DMS53 treated with DMSO at 0.1 percent for 48 hours (cell line): ENCODE results near the gene ZNF606.
"Not testable (repeated sequence)": the region's sequence is repeated elsewhere in the genome, so short reads cannot be mapped to it uniquely, and the experiment has no call there.

Experiments used
- DNase-seq: peaks from one replicate; lab custom pipeline; 2025; ENCODE audit not compliant: unreplicated experiment; lab: John Stamatoyannopoulos, UW

The ZNF606 gene

DNA sequence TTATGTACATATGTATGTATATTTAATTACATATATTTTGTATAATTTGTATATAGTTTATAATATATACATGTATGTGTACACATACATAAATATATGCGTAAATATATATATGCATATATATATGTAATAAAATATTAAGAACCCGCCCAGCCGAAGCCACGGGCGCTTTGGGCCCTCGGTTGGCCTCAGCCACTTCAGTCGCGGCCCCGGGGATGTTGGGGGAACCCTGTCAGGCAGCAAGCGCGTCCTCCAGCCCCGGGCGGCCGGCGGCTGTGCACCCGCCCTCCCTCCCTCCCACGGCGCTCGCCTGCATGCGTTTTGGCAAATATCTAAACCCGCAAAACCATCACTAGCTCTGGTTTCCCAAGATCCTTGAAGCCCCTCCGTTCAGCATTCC is 7.9 kb upstream of the ZNF606 start:
- no peak for DNase-seq

DNA sequence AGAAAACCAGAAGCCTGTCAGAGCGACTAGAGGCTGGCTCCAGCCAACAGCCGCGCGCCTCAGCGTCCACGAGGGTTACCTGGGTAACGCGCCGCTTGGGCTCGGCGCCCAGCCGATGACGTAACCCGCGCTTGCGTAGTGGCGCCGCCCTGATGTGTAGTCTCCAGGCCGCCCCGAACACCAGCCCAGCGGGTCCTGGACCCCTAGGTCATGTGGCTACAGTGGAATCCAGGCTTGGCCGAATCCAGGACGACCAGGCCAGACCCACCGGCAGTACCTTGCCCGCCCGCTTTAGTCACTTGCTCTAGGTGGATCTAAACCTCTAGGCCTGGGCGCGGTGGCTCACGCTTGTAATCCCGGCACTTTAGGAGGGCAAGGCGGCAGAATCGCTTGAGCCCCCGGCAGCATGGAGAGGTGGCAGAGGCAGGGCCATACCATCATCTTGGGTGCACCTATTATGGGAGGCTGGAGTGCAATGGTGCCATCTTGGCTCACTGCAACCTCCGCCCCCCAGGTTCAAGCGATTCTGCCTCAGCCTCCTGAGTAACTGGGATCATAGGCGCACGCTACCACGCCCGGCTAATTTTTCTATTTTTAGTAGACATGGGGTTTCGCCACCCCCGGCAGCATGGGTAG is 7.2 kb upstream of the ZNF606 start:
- no peak for DNase-seq

DNA sequence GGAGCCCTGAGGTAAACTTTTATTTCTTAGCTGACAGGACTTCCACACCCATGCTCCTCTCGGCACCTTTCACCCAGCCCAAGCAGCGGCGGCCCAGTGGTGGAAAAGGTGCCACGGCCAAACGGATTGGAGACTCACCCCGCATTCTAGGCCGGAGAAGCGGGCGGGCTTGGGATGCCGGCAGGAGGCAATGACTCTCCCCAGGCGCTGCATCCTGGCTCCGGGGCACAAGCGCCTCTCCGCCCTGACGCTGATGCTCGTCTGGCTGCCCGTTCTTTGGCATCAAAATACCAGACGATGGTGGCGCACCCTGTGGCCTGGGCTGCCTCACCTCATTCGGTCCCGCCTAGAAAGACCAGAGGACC is 6.7 kb upstream of the ZNF606 start:
- no peak for DNase-seq

DNA sequence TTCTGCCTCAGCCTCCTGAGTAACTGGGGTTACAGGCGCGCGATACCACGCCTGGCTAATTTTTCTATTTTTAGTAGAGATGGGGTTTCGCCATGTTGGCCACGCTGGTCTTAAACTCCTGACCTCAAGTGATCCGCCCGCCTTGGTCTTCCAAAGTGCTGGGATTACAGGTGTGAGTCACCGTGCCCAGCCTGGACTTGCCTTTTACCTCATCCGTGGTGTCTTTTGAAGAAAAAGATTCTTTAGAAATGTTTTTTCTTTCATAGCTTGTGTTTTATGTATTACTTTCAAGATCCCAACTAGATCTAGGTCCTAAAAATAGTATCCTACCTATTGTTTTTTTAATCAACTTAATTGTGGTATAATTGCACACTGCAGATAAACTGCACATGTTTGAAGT is 6.3 kb upstream of the ZNF606 start:
- not testable (repeated sequence) for DNase-seq

DNA sequence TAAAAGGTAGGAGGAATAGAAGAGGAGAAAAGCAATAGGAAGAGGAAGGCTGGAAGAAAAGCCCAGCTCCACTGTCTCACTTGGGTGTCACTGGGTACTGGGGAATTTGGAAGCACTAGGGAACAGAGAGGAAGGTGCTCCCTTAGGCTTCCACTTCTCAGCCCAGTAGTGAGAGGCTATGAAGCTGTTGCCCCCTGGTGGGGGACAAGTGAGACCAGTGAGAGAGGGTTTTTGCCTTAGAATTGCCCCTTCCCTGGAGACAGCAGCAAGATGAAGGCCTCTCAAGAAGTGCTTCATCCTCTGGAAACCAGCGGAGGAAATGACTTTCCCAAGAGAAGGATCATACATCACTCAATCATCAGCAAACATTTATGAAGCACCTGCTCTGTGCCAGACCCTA is 4.7 kb upstream of the ZNF606 start:
- no peak for DNase-seq

DNA sequence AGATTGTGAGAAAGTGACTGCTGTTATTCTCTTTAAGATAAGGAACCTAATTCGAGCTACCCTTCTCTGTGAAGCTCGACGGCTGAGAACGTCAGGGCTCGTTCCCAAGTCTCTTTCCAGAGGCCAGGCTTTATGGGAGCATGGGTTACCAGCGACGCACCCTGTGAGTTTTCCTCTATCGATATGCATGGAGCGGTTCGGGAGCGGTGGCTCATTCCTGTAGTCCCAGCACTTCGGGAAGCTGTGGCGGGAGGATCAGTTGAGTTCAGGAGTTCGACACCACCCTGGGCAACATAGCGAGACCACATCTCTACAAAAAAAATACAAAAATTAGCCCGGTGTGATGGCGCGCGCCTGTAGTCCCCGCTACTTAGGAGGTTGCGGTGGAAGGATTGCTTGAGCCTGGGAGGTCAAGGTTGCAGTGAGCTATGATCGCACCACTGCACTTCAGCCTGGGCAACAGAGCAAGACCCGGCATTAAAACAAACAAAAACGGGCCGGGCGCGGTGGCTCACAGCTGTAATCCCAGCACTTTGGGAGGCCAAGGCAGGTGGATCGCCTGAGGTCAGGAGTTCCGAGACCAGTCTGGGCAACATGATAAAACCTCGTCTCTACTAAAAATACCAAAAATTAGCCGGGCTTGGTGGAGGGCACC is 681 bp upstream of the ZNF606 start:
- no peak for DNase-seq

DNA sequence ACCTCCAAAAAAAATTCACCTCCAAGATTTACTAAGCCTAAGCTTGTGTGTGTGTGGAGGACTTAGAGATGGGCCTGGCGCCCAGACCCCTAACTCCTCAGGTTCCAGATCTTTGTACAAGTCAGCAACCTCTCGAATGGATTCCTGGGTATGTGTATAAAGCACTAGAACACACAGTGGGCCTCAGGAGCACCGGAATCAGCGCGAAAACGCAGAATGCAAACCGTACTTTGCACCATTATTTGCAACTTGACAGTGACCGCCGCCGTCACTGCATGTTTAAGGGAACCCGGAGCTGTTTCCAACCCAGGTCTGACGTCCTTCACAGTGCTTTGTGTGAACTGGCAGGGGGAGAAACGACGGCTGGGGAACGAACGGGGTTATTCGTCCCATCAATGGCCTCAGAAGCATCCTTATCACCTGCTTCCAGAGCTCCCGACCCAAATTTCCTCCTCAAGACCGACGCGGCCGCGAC is 688 bp downstream of the ZNF606 start:
- DNase-seq: no peak

DNA sequence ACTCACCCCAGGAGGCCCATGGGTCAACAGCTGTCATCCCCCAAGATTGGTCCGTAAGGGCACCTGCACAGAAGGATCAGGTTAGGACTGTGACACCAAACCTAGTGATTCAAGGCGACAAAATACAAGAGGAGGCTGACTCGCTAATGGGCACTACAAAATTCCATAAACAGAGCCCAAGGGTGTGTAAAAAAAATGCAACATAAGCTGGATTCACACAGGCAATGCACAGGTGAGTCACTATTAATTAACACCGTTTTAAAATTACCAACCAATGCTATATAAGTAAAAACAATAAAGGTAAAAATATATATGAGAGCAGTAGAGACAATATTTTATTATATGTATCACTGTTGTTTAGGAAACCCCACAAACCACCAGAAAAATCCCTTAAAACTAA is 1.9 kb downstream of the ZNF606 start:
- no peak for DNase-seq

DNA sequence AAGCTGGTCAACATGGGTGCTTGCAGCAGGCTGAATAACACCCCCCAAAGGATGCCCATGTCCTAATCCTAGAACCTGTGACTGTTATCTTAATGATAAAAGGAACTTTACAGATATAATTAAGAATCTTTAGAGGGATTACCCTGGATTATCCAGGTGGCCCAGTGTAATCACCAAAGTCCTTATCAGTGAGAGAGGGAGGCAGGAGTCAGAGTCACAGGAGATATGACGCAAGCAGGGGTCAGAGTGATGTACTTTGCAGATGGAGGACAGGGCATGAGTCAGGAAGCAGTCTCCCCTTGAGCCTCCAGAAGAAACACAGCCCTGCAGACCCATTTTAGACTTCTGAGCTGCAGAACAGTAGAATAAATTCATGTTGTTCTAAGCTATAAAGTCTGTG is 9.8 kb downstream of the ZNF606 start:
- DNase-seq: no peak

DNA sequence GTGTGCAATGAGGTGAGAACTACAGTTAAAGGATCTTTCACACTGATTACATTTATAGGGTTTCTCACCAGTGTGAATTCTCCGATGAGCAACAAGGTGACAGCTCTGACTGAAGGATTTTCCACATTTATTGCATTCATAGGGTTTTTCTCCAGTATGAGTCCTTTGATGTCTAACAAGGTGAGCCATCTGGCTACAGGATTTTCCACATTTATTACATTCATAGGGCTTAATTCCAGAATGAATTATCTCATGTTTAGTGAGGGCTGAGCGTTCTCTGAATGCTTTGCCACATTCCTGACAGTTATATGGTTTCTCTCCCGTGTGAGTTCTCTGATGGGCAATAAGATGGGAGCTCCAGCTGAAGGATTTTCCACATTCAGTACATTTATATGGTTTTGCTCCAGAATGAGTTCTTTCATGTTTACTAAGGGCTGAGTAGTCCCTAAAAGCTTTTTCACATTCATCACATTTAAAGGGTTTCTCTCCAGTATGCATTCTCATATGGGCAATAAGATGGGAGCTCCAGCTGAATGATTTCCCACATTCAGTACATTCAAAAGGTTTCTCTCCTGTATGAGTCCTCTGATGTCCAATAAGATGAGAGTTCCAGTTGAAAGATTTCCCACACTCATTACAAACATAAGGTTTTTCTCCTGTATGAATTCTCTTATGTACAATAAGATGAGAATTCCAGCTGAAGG is 23.9 kb downstream of the ZNF606 start:
- DNase-seq: peak; percentile 7

DNA sequence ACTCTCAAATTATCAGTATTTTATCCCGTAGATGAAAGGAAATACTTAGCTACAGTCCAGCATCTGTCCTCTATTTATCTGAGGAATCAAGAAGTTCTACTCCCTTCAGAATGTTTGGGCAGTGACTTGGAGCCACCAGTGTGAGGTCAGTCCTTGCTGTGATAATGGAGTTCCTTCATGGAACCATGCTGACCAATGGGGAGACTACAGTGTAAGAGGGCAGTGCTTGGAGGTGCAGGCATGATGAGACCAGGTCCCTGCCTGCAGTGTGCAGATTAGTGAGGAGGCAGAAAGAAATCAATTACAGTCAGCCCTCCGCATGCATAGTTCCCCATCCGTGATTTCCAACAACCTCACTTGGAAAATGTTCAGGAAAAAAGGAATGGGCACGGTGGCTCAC is 28.2 kb downstream of the ZNF606 start, which contains the start of gene C19orf18:
TSS of gene C19orf18 (minus strand) at position 101 of the 400 bp plus-strand sequence. CDS start 102 bp downstream, outside the sequence.
- DNase-seq: no peak

DNA sequence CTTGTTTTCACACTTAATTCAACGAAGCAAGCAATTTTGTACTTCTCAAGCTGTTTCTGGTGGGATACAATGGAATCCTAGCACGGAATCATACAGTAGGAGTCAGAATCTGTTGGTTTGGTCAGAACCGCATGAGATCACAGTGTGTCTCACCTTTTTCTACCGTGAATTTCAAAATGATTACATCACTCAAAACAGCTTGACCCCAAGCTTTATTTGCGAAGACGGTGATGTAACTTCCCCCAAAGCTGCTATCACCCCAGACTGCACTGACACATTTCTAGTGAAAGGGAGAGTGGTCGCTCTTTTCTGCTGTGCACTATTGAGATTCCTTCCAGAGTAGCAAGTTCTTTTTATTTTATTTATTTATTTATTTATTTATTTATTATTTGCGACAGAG is 37.9 kb downstream of the ZNF606 start:
- no peak for DNase-seq

DNA sequence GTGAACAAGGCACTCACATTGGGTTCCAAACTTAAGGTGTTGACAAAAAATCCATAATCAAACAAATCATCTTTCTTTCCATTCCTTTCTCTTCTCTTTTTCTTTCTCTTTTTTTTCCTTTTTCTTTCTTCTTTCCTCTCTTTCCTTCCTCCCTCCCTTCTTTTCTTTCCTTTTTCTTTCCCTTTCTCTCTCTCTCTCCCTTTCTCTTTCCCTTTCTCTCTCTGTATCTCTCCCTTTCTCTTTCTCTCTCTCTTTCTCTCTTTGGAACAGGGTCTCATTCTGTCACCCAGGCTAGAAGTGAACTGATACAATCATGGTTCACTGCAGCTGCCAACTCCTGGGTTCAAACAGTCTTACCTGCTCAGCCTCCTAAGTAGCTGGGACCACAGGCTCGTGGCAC is 40.8 kb downstream of the ZNF606 start:
- no peak for DNase-seq

DNA sequence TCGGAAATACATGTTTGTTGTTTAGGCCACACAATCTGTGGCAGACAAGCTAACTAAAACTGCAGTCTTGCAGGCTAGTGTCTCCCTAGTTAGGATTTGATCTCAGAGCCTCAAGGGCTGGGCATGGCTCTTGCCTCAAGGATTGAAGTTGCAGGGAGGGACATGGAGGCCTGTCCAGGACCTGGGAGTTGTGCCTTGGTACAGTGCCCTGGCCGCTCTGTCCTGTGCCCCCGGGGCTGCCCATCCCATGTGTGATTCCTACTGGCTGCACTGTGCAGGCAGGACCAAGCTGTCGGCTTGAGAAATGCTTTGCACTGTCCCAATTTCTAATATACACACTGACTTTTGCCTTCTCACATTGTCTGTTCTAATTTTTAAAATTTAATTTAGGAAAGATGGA is 47.6 kb downstream of the ZNF606 start:
- no peak for DNase-seq

DNA sequence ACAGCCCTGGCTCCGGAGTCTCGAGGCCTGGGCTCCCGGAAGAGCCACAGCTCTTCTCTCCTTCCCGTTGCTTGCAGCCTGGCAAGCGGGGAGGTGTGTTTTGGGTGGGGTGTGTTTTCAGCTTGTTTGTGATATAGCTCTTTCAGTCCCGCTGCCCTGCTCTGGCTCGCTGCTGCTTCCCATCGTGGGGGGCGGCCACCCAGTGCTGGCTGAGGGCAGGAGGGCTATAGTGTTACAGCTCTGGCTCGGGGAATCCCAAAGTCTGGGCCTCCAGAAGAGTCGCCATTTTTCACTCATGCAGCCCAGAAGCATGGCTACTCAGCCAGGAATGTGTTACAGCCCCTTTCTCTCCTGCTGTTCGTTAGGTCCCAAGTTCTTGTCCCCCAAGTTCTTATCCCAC is 52.9 kb downstream of the ZNF606 start:
- no peak for DNase-seq

DNA sequence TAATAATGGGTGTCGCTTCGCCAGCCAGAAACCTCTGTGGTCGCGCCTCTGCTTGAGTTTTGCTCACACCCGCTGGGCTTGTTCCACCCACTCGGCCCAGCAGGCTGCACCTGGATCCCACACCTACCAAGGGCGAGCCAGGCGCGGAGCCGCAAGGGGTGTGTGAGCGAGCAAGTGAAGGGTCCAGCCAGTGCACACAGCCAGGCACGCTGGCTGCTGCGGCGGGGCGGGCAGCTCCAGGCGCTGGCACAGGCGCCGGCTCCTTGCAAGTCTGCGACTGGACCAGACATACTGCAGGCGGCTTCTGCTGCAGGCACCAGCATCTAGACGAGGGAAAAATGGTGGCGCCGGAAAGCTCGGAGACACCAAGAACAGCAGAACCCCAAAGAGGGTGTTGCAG is 53.3 kb downstream of the ZNF606 start:
- no peak for DNase-seq

DNA sequence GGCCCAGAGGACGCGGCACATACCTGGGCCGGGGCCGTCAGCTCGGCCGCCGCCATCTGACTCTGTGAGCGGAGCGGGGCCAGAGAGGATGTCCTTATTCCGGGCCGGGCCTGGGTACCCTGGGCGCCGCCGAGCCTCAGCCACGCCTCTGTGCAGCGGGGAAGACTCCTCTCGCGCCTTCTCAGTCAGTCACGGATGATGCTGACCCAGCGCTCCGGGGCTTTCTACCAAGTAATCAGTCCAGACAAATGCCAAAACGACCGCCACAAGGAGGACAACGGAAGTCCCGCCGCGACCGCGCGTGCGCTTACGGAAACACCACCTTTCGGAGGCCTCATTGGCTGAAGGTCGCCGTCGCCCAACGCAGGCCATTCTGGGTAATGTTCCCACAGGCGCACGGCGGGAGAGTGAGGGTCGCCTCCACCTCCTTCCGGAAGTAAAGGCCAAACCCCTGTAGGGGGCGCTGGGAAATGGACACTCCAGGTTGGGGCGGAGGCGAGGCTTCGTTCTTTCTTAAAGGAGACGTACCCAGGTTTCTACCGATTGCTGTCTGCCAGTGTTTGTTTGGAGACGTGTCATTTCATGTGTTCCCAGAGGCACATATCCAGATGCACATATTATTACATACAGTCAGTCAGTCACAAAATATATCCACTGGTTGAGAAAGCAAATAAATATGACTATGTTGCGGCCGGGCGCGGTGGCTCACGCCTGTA is 55.0 kb downstream of the ZNF606 start, which contains the start of gene ZNF256:
TSS of gene ZNF256 (minus strand) at position 288 of the 716 bp plus-strand sequence. CDS start at position 56, 232 bp downstream.
- DNase-seq: peak; percentile 53

DNA sequence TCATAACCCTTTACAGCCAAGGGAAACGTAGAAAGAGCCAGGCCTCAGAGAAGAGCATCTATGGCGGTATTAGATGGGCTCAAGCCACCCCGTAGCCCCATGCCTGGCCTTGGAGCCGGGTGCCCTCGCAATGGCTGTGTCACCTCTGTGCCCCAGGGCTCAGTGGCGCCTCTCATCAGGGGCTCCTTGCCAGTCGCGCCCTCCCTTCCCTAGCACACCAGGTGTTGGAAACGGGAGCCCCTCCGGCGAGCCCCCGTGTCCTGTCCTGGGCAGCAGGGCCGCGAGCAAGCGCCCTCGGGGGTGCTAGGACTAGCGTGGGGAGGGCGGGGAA is 55.6 kb downstream of the ZNF606 start:
- no peak for DNase-seq

DNA sequence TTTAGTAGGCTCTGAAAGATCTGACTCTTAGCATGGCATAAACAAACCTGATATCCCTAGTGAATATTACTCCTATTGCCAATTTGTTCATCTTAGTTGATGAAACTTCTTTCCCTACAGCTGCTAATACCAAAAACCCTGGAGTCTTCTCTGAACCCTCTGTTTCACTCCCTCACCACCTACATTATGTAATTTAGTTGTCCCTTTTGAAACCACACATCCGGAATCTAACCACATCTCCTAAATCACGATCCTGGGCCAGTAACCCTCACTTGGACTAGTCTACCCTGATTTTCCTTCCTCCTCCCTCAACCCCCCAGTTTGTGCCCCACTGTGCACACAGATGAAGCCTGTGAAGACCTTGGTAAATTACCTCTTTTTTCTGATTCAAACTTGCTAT is 56.3 kb downstream of the ZNF606 start:
- DNase-seq: no peak

DNA sequence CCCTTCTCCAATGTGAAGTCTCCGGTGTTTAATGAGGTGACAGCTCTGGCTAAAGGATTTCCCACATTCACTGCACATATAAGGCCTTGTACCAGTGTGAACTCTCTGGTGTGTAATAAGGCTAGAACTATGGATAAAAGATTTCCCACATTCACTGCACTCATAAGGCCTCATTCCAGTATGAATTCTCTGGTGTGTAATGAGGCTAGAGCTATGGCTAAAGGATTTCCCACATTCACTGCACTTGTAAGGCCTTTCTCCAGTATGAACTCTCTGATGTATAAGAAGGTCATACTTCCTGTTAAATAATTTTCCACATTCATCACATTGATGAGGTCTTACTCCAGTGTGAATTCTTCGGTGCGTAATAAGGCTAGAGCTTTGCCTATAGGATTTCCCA is 61.0 kb downstream of the ZNF606 start:
- DNase-seq: no peak

DNA sequence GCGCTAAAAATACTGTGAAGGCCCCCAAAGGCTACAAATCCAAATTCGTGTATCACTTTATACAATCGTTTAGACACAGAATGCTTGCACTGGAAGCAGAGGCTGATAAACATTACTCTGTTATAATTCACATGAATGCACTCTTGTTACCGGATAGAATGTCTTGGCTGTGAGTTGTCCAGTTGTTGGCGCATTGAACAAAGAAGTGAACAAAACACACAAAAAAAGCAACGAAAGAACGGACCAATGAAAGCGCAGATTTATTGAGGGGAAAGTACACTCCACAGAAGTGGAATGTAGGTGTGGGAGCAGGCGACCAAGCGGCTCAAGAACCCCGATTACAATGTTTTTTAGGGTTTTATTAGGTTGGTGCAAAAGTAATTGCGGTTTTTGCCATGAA is 66.9 kb downstream of the ZNF606 start:
- DNase-seq: no peak
